Caco-2 (cell line): ENCODE measurements around the gene KRT73. TPM values are rescaled to one million over a fixed set of nuclear protein-coding genes. Genes with fewer than 3 reads are reported as not detected.

Experiments used
- Bru-seq: library from RNA; stranded (reverse); fragments of 400-500 nt; gene quantifications from one replicate; lab custom pipeline; 2021; lab: Mats Ljungman, UMichigan
- BruChase-seq, 2 experiments: library from RNA; stranded (reverse); fragments of 400-500 nt; gene quantifications; one replicate each; lab custom pipeline; 2021; lab: Mats Ljungman, UMichigan
- BruUV-seq: library from RNA; stranded (reverse); fragments of 400-500 nt; replicated peaks from 2 replicates; lab custom pipeline; 2021; lab: Mats Ljungman, UMichigan
- CTCF ChIA-PET: fragments of 300-600 bp; sonication (Branson Sonifier 250); formaldehyde crosslinking; loops from one replicate; lab custom pipeline; 2022; ENCODE audit warnings: antibody characterized with exemption; lab: Charles Lee
- POLR2A ChIA-PET: fragments of 300-600 bp; sonication (Branson Sonifier 250); formaldehyde crosslinking; loops from one replicate; lab custom pipeline; 2022; ENCODE audit warnings: antibody characterized with exemption; lab: Charles Lee
- DNase-seq, 2 experiments: peaks; one replicate each; pipeline versions ENCODE4 v3.0.0 to v3.0.0-alpha.2; 2020 to 2022
- H3K27me3 ChIP-seq: replicated peaks from 2 replicates; pipeline ENCODE4 v1.6.0; 2011; ENCODE audit warnings: low read length; ENCODE audit not compliant: control insufficient read depth, insufficient read depth
- H3K36me3 ChIP-seq: 2 replicates; pipeline ENCODE4 v1.5.1; 2011; ENCODE audit warnings: low read length; ENCODE audit not compliant: control insufficient read depth, insufficient read depth
- H3K4me1 ChIP-seq: fragments of 250-450 bp; sonication (Bioruptor Pico); 2 replicates; pipeline ENCODE4 v1.5.1; 2020; ENCODE audit warnings: mild to moderate bottlenecking
- H3K4me3 ChIP-seq: 2 replicates; pipeline ENCODE4 v1.5.1; 2011; ENCODE audit warnings: low read depth, mild to moderate bottlenecking, control low read depth, low read length
- H3K9me3 ChIP-seq: fragments of 250-450 bp; sonication (Bioruptor Pico); 2 replicates; pipeline ENCODE4 v1.5.1; 2020; ENCODE audit warnings: mild to moderate bottlenecking, moderate library complexity
- H3K27ac Mint-ChIP-seq: one replicate; pipeline ENCODE4 v1.8.0; 2022; ENCODE audit warnings: mixed read lengths; ENCODE audit not compliant: unreplicated experiment
- H3K27me3 Mint-ChIP-seq: one replicate; pipeline ENCODE4 v1.8.0; 2022; ENCODE audit warnings: mixed read lengths; ENCODE audit not compliant: insufficient read depth, unreplicated experiment
- H3K36me3 Mint-ChIP-seq: one replicate; pipeline ENCODE4 v1.8.0; 2022; ENCODE audit warnings: mild to moderate bottlenecking, mixed read lengths; ENCODE audit not compliant: insufficient read depth, unreplicated experiment
- H3K4me1 Mint-ChIP-seq: one replicate; pipeline ENCODE4 v1.8.0; 2022; ENCODE audit warnings: low read depth, mixed read lengths; ENCODE audit not compliant: unreplicated experiment
- H3K4me3 Mint-ChIP-seq: one replicate; pipeline ENCODE4 v1.8.0; 2022; ENCODE audit warnings: mild to moderate bottlenecking, moderate library complexity, mixed read lengths; ENCODE audit not compliant: unreplicated experiment
- H3K9me3 Mint-ChIP-seq: one replicate; pipeline ENCODE4 v1.8.0; 2022; ENCODE audit warnings: mixed read lengths; ENCODE audit not compliant: unreplicated experiment
- CTCF ChIP-seq, 2 experiments: fragments of 200-600 bp in 1 of 2; IDR thresholded peaks; 1 replicate in 1 of 2; 2 replicates in 1 of 2; pipeline versions ENCODE4 v1.5.1 to v1.8.0; 2011 to 2022; ENCODE audit warnings: antibody characterized with exemption in 1 of 2, control low read depth in 1 of 2, inconsistent platforms in 1 of 2, low read depth in 1 of 2, low read length in 1 of 2, mild to moderate bottlenecking in 1 of 2, moderate library complexity in 1 of 2; ENCODE audit not compliant: insufficient read depth in 1 of 2, severe bottlenecking in 1 of 2, unreplicated experiment in 1 of 2
- intact Hi-C: fragments of 100-400 bp; cut with micrococcal nuclease; formaldehyde crosslinking; loops from one replicate; pipeline ENCODE4 v1.10.0; 2022; ENCODE audit not compliant: unreplicated experiment
- long read RNA-seq: library from polyadenylated mRNA; stranded (forward); transcript quantifications from one replicate; pipeline ENCODE4 v2.0.0, GENCODE V29; 2022
- total RNA-seq: library from RNA; stranded (reverse); gene quantifications from 2 replicates; pipeline ENCODE4 v1.2.3, GENCODE V29; 2022

KRT73 gene
- not detected in 2 replicates for total RNA-seq
- Bru-seq, nascent RNA, result not detected
- not detected for BruChase-seq, experiment 1, labeled RNA remaining after a 2-hour chase
- not detected for BruChase-seq, experiment 2, labeled RNA remaining after a 6-hour chase
- long read RNA-seq, result 0 reads

- H3K9me3 Mint-ChIP-seq, result no peaks in the 10 kb centered on the region
- H3K36me3 ChIP-seq, result no peaks in the 10 kb centered on the region
- H3K9me3 ChIP-seq, result no peaks in the 10 kb centered on the region
- H3K27ac Mint-ChIP-seq, result no peak within 1 kb of the TSS
- no peak within 1 kb of the TSS for H3K4me3 ChIP-seq
- no peaks in the 10 kb centered on the region for H3K4me1 ChIP-seq
- intact Hi-C loops, result no loop called here
- BruUV-seq, result no TSS peak
- no peak for DNase-seq
- POLR2A ChIA-PET, result no interaction called here
- peaks cover 11% of the 10 kb centered on the region for H3K27me3 Mint-ChIP-seq
- no peaks in the 10 kb centered on the region for H3K4me1 Mint-ChIP-seq
- no peaks in the 10 kb centered on the region for H3K36me3 Mint-ChIP-seq
- CTCF ChIA-PET, result no interaction called here
- no peak for TF ChIP-seq CTCF (IDR thresholded peaks at IDR 0.05; ENCODE audit: insufficient read depth in 1 of 2, low read depth in 1 of 2, low read length in 1 of 2, severe bottlenecking in 1 of 2, unreplicated experiment in 1 of 2)
- no peak within 1 kb of the TSS for H3K4me3 Mint-ChIP-seq
- no peaks in the 10 kb centered on the region; the same call in 1 of the 2 replicates for H3K27me3 ChIP-seq
These were observed at the start of gene KRT73 for GRCh38 chr12:52618216-52618615. Gene KRT73, minus strand, starts transcription at chr12:52618559. Its CDS starts 35 bp downstream, at chr12:52618524.

GRCh38 chr12:52667931-52668330 is 49.6 kb upstream of the KRT73 start:
- Histone ChIP-seq H3K27me3 (no peaks in the 10 kb centered on the region; the same call in 1 of the 2 replicates), H3K4me3 (no peak overlapping the region), H3K36me3 (no peaks in the 10 kb centered on the region), H3K4me1 (peaks cover 15% of the 10 kb centered on the region), H3K9me3 (no peaks in the 10 kb centered on the region)
- TF ChIP-seq CTCF (IDR thresholded peaks at IDR 0.05; ENCODE audit: insufficient read depth in 1 of 2, low read depth in 1 of 2, low read length in 1 of 2, severe bottlenecking in 1 of 2, unreplicated experiment in 1 of 2), result no peak
- intact Hi-C loops, result loop anchor here (2.0 kb wide), 1 partner anchor 197 kb away; no protein-coding TSS in a partner anchor
- no peak overlapping the region for H3K4me3 Mint-ChIP-seq
- H3K9me3 Mint-ChIP-seq, result no peaks in the 10 kb centered on the region
- H3K27ac Mint-ChIP-seq, result no peak overlapping the region
- no peaks in the 10 kb centered on the region for H3K4me1 Mint-ChIP-seq
- H3K27me3 Mint-ChIP-seq, result peaks cover 16% of the 10 kb centered on the region
- no peaks in the 10 kb centered on the region for H3K36me3 Mint-ChIP-seq
- DNase-seq, result no peak
- ChIA-PET POLR2A (no interaction called here), CTCF (no interaction called here)
- BruUV-seq, result no TSS peak

GRCh38 chr12:52667509-52667908 is 49.1 kb upstream of the KRT73 start:
- no peak overlapping the region for H3K27ac Mint-ChIP-seq
- H3K4me3 ChIP-seq, result no peak overlapping the region
- peaks cover 16% of the 10 kb centered on the region for H3K27me3 Mint-ChIP-seq
- POLR2A ChIA-PET, result no interaction called here
- peaks cover 11% of the 10 kb centered on the region for H3K4me1 ChIP-seq
- CTCF ChIA-PET, result interaction anchor here (0.8 kb wide), 1 partner anchor 203 kb away, joined by 4 read pairs; no protein-coding TSS in a partner anchor
- no peaks in the 10 kb centered on the region for H3K9me3 Mint-ChIP-seq
- no peaks in the 10 kb centered on the region for H3K9me3 ChIP-seq
- intact Hi-C loops, result loop anchor here (2.0 kb wide), 1 partner anchor 197 kb away; no protein-coding TSS in a partner anchor
- no peaks in the 10 kb centered on the region for H3K4me1 Mint-ChIP-seq
- H3K4me3 Mint-ChIP-seq, result no peak overlapping the region
- no peaks in the 10 kb centered on the region; the same call in 1 of the 2 replicates for H3K27me3 ChIP-seq
- DNase-seq, result peak in 1 of 2 experiments; percentile 17
- H3K36me3 ChIP-seq, result no peaks in the 10 kb centered on the region
- BruUV-seq, result no TSS peak
- H3K36me3 Mint-ChIP-seq, result no peaks in the 10 kb centered on the region
- TF ChIP-seq CTCF (IDR thresholded peaks at IDR 0.05; ENCODE audit: insufficient read depth in 1 of 2, low read depth in 1 of 2, low read length in 1 of 2, severe bottlenecking in 1 of 2, unreplicated experiment in 1 of 2), result peak in 1 of 2 experiments; percentile 29
